H1 (cell line): Measurements from ENCODE around the gene DRD1. TPM values are rescaled to one million over a fixed set of nuclear protein-coding genes. Genes with fewer than 3 reads are reported as not detected.

Source experiments
- BACH1 ChIP-seq: IDR thresholded peaks from 2 replicates; pipeline ENCODE4 v1.6.1; 2012; ENCODE audit warnings: low read length, improper control_type of control experiment
- CHD7 ChIP-seq: fragments of 300-600 bp; sonication (generic); IDR thresholded peaks from 2 replicates; pipeline ENCODE4 v1.7.1; 2012; ENCODE audit warnings: low read length, moderate library complexity, mild to moderate bottlenecking, inconsistent platforms; ENCODE audit not compliant: insufficient replicate concordance
- FOSL1 ChIP-seq: IDR thresholded peaks from 2 replicates; pipeline ENCODE4 v1.6.1; 2011; ENCODE audit warnings: mild to moderate bottlenecking, low read depth, low read length, moderate library complexity; ENCODE audit not compliant: insufficient read depth
- HDAC2 ChIP-seq, 2 experiments: fragments of 300-600 bp in 1 of 2; sonication (generic) in 1 of 2; IDR thresholded peaks; 2 replicates each; pipeline ENCODE4 v1.6.1; 2011 to 2012; ENCODE audit warnings: low read depth in 2 of 2, low read length in 2 of 2, mild to moderate bottlenecking in 2 of 2, moderate library complexity in 2 of 2, borderline replicate concordance in 1 of 2, inconsistent platforms in 1 of 2
- KDM5A ChIP-seq: fragments of 200-600 bp; IDR thresholded peaks from 2 replicates; pipeline ENCODE4 v1.7.1; 2012; ENCODE audit warnings: mild to moderate bottlenecking, low read length, inconsistent platforms, mixed read lengths
- NRF1 ChIP-seq: IDR thresholded peaks from 2 replicates; pipeline ENCODE4 v1.6.1; 2011; ENCODE audit warnings: mild to moderate bottlenecking, low read depth, low read length, improper control_type of control experiment
- PHF8 ChIP-seq: fragments of 200-600 bp; sonication (generic); conservative IDR thresholded peaks from 2 replicates; pipeline ENCODE4 v1.7.1; 2012; ENCODE audit warnings: low read depth, mild to moderate bottlenecking, inconsistent platforms, low read length, moderate library complexity
- SRF ChIP-seq: IDR thresholded peaks from 2 replicates; pipeline ENCODE4 v1.6.1; 2011; ENCODE audit warnings: mild to moderate bottlenecking, low read depth, low read length, moderate library complexity
- polyA plus RNA-seq, 7 experiments: library from polyadenylated mRNA; depleted of rRNA in 3 of 7; stranded (reverse) in 5 of 7; unstranded in 2 of 7; fragments of >200 nt in 5 of 7; fragments of 200-250 nt in 2 of 7; gene quantifications; 1 replicate in 5 of 7; 2 replicates in 1 of 7; 4 replicates in 1 of 7; pipeline versions ENCODE4 v1.2.1 to v1.2.3, GENCODE V29; 2011 to 2013; ENCODE audit warnings: missing spikeins in 2 of 7, mixed read lengths in 2 of 7
- total RNA-seq: library from RNA; stranded (reverse); fragmentation: NEBNext Ultra II Directional; extraction: Animal tissue kit (Norgen Biotek cat#: 25700); gene quantifications from 2 replicates; pipeline ENCODE4 v1.2.1, GENCODE V29; 2021

DRD1 gene
- total and polyA plus RNA-seq, 2 of the 8 experiments (the other 6 are each of a cell fraction or from before 2014, with no cell fraction given): 0.03 to 0.19 TPM

GRCh38 chr5:175477440-175477839 lies 33.5 kb upstream of the DRD1 start (continued):
- TF ChIP-seq CHD7 (no peak), FOSL1 (no peak), HDAC2 (IDR thresholded peaks at IDR 0.05; ENCODE audit: borderline replicate concordance in 1 of 2, low read depth in 2 of 2, low read length in 2 of 2) (no peak), NRF1 (no peak), SRF (no peak), KDM5A (no peak), BACH1 (no peak), PHF8 (no peak)
